NCI-H2081 treated with DMSO at 0.1 percent for 48 hours (cell line): ENCODE results near the gene BPIFA1.

ENCODE experiments used
- DNase-seq: peaks from one replicate; lab custom pipeline; 2025; lab: John Stamatoyannopoulos, UW

Gene BPIFA1

GRCh38 chr20:33239979-33240736 lies 4.4 kb downstream of the BPIFA1 start:
- no peak for DNase-seq

GRCh38 chr20:33240923-33241322 lies 5.1 kb downstream of the BPIFA1 start:
- no peak for DNase-seq

GRCh38 chr20:33242319-33243100 lies 6.7 kb downstream of the BPIFA1 start:
- DNase-seq, result no peak

GRCh38 chr20:33246077-33246476 lies 10.3 kb downstream of the BPIFA1 start:
- DNase-seq, result no peak

- DNase-seq, result no peak
Measured at GRCh38 chr20:33249456-33249855, 13.7 kb downstream of the BPIFA1 start.

GRCh38 chr20:33250666-33251065 lies 14.9 kb downstream of the BPIFA1 start:
- no peak for DNase-seq

GRCh38 chr20:33251496-33251895 lies 15.7 kb downstream of the BPIFA1 start:
- no peak for DNase-seq

GRCh38 chr20:33252460-33252859 lies 16.7 kb downstream of the BPIFA1 start:
- DNase-seq, result no peak

GRCh38 chr20:33255005-33255404 lies 19.2 kb downstream of the BPIFA1 start:
- DNase-seq, result no peak

GRCh38 chr20:33257237-33257636 lies 21.4 kb downstream of the BPIFA1 start:
- no peak for DNase-seq

GRCh38 chr20:33259371-33259770 lies 23.6 kb downstream of the BPIFA1 start:
- DNase-seq, result no peak

GRCh38 chr20:33261465-33261864 lies 25.7 kb downstream of the BPIFA1 start:
- DNase-seq, result no peak

GRCh38 chr20:33262658-33263065 lies 26.9 kb downstream of the BPIFA1 start:
- DNase-seq, result no peak

- DNase-seq, result no peak
Measured at GRCh38 chr20:33263784-33264183, 28.0 kb downstream of the BPIFA1 start.

GRCh38 chr20:33267701-33268100 lies 31.9 kb downstream of the BPIFA1 start:
- no peak for DNase-seq

- DNase-seq, result no peak
Measured at GRCh38 chr20:33272155-33272873, 36.5 kb downstream of the BPIFA1 start.

- DNase-seq, result no peak
Measured at GRCh38 chr20:33273117-33273851, 37.5 kb downstream of the BPIFA1 start.

- no peak for DNase-seq
Measured at GRCh38 chr20:33275215-33275614, 39.4 kb downstream of the BPIFA1 start.

- DNase-seq, result no peak
Measured at GRCh38 chr20:33275871-33276270, 40.1 kb downstream of the BPIFA1 start.

- no peak for DNase-seq
Measured at GRCh38 chr20:33276303-33277113, 40.7 kb downstream of the BPIFA1 start.
